GM21515 (cell line): ENCODE measurements around the gene PSMB2.
"Not testable (repeated sequence)": the region's sequence is repeated elsewhere in the genome, so short reads cannot be mapped to it uniquely, and the experiment has no call there.

Experiments used
- ATAC-seq: cut with Tn5 transposase; IDR thresholded peaks from one replicate; pipeline ENCODE4 v1.9.1; 2021; ENCODE audit not compliant: unreplicated experiment

Gene PSMB2

DNA sequence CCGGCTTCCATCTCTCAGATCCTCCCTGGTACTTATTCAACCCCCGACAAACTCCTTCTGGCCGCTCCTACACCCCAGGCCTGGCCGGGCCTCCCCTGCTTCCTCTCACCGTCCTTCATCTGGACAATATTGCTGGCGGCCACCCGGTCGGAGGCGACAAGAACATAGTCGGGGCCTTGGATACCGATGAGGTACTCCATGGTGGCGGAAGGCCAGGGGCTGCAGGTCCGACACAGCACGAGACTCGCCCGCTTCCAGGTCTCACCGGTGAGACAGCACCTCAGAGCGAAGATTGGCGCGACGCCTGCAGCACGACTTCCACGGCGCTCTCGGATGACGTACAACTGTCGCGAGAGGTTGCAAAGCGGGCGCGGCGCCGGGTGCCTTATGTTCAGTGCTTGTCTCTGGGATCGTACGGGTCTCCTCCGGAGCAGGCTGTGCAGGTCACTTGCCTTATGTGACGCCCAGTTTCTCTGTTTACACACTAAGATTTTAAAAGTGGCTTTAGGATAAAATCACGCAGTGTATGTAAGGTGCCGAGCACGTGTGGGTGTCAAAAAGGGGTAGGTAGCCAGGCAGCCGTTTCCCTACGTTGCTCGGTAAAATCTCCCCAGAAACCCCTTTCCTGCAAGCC is at the start of gene PSMB2:
PSMB2 (minus strand) TSS at position 294 of the 634 bp plus-strand sequence; CDS start at position 200, 94 bp downstream.
- peak; percentile 77 for ATAC-seq

DNA sequence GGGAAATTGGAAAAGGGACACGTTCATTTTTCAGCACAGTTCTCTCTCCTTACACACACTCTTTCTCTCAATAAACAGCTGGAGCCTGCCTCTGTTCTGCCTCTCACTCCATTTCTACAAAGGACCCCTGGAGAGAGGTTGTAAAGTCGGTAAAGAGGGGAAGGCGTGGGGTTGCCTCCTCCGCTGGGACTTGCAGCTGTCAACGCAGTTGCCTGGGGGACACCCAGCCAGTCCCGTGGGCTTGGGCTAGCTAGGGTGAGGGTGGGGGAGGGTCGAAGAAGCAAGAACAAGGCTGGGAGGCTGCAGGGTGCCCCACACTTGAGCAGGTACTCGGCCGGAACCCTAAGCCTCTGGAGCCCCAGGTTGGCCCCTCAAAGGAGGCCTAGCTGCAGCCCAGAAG is 49.8 kb upstream of the PSMB2 start:
- ATAC-seq: no peak

GRCh38 chr1:35690103-35690502 is 48.8 kb upstream of the PSMB2 start:
- not testable (repeated sequence) for ATAC-seq

- ATAC-seq: no peak
Measured at GRCh38 chr1:35688161-35688560, 46.8 kb upstream of the PSMB2 start.

DNA sequence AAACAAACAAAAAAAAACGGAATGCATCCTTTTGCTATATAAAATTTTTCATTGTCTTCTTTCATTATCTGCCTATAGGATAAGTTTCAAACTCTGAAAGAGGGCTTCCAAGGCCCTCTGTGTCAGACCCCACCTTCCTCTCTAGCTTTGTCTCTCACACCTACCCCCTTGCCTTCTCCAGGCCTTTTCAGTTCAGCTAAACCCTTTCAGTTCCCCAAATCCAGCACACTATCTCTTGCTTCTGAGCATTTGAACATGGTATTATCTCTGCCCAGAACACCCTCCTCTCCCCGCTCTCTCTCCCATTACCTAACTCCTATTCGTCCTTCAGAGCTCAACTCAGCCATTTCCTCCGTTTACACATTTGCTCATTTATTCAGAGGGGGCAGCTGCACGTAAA is 41.7 kb upstream of the PSMB2 start:
- no peak for ATAC-seq

GRCh38 chr1:35680271-35680670 is 38.9 kb upstream of the PSMB2 start:
- ATAC-seq: no peak

DNA sequence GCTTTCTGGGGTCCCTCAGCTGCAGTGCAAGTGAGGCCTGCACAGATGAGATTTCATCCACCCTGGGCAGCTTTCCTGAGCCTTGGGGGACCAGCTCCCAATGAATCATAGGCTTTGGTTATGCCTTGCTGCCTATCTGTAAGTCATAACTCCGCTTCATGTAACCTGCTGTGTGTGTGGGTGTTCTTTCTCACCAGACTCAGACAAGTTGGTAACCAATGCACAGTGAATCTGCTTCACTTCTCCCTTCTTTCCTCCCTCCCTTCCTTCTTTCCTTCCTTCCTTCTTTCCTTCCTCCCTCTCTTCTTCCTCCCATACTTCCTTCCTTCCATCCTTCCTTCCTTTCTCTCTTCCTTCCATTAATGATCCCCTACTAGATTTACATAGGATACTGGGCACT is 34.4 kb upstream of the PSMB2 start:
- ATAC-seq: no peak

- ATAC-seq: no peak
Measured at GRCh38 chr1:35674111-35674510, 32.8 kb upstream of the PSMB2 start.

- ATAC-seq: no peak
Measured at GRCh38 chr1:35672116-35672515, 30.8 kb upstream of the PSMB2 start.

- no peak for ATAC-seq
Measured at GRCh38 chr1:35668506-35668905, 27.2 kb upstream of the PSMB2 start.

GRCh38 chr1:35666916-35667315 is 25.6 kb upstream of the PSMB2 start:
- no peak for ATAC-seq

DNA sequence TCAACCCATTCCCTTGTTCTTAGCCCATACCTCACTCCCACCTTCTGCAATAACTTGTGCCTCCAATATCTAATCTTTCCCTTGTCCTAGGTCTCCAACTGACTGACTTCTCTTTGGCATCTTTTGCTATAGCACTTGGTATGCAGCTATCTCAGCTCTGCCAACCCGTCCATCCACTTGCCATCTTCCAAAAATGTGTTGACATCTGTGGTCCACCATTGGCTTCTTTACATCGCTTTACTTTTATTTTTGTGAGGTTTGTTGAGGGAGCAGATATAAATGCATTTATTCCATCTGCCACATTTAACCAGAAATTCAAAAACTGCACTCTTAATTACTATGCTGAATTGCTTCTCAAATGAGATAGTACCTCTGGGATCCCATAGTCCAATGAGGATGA is 24.9 kb upstream of the PSMB2 start:
- ATAC-seq: no peak

DNA sequence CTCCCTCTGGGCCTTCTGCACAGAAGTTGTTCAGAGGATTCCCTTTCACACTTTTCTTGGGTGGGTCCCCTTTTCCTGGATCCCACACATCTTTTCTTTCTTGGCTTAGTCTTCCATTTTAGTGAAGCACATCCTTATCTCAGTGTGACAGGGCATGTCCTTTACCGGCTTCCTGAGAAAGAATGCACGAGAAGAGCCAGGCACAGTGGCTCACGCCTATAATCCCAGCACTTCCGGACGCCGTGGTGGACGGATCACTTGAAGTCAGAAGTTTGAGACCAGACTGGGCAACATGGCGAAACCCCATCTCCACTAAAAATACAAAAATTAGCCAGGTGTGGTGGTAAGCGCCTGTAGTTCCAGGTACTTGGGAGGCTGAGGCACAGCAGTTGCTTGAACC is 22.1 kb upstream of the PSMB2 start:
- ATAC-seq: no peak

GRCh38 chr1:35661474-35661795 is 20.1 kb upstream of the PSMB2 start:
- ATAC-seq: no peak

GRCh38 chr1:35660581-35661473 is 19.5 kb upstream of the PSMB2 start:
- ATAC-seq: no peak

- ATAC-seq: no peak
Measured at GRCh38 chr1:35659589-35659988, 18.3 kb upstream of the PSMB2 start.

- ATAC-seq: no peak
Measured at GRCh38 chr1:35657851-35658250, 16.5 kb upstream of the PSMB2 start.

GRCh38 chr1:35656863-35657232 is 15.5 kb upstream of the PSMB2 start:
- ATAC-seq: no peak

GRCh38 chr1:35656148-35656862 is 15.0 kb upstream of the PSMB2 start:
- ATAC-seq: no peak

DNA sequence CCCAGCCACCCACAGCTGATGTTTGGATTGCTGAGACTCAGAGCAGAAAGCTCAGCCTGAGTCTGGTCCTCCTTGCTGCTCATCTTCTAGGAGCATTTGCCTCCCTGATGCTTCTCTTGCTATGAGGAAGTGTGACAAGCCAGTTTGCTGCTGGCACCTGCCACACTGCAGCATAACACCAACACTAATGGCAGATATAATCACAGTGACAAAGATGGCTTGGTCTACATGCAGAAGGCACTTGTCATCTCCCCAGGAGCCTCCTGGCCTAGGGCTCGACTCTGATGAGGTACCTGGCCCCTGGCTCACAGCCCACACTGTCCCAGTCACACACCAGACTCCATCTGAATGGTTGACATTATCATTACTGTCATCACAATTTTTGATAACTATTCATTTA is 13.9 kb upstream of the PSMB2 start:
- no peak for ATAC-seq

GRCh38 chr1:35650416-35650815 is 9.1 kb upstream of the PSMB2 start:
- no peak for ATAC-seq

DNA sequence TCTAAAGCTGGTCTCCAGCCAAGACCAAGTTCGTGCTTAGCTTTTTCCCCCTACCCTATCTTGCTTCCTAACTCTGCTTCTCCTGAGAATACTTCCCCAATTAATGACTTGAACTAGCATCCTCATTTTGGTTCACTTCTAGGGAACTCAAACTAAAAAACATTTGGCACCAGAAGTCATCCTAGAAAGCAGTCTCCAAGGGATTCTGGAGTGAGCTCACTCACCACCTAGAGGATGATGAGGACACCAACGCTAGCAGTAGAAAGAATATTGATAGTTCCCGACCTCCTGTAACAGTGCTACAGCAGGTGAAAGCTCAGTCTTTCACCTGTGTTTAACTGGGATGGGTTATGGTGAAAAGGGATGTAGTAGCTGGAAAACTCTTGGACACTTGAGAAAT is 4.7 kb upstream of the PSMB2 start:
- no peak for ATAC-seq
